H9 (cell line): Measurements from ENCODE around the gene EPB41. TPM values are rescaled to one million over a fixed set of nuclear protein-coding genes. Genes with fewer than 3 reads are reported as not detected.

ENCODE experiments used
- DNase-seq: peaks from one replicate; pipeline ENCODE4 v3.0.0-alpha.2; 2017
- H2AFZ ChIP-seq: one replicate; pipeline ENCODE4 v1.6.1; 2013; ENCODE audit warnings: mild to moderate bottlenecking, low read length, control low read depth, moderate library complexity
- H2AK5ac ChIP-seq: 2 replicates; pipeline ENCODE4 v1.6.1; 2013; ENCODE audit warnings: low read length, control low read depth, mixed read lengths; ENCODE audit not compliant: insufficient read length
- H2BK120ac ChIP-seq: one replicate; pipeline ENCODE4 v1.6.1; 2013; ENCODE audit warnings: low read depth, mild to moderate bottlenecking, low read length, control low read depth, inconsistent platforms; ENCODE audit not compliant: poor library complexity, severe bottlenecking
- H2BK12ac ChIP-seq: 2 replicates; pipeline ENCODE4 v1.6.1; 2013; ENCODE audit warnings: low read length, control low read depth, mixed read lengths, low read depth; ENCODE audit not compliant: insufficient read length
- H2BK15ac ChIP-seq: 2 replicates; pipeline ENCODE4 v1.6.1; 2013; ENCODE audit warnings: low read depth, low read length, control low read depth
- H2BK20ac ChIP-seq: one replicate; pipeline ENCODE4 v1.6.1; 2013; ENCODE audit warnings: low read depth, mild to moderate bottlenecking, low read length, control low read depth, inconsistent platforms; ENCODE audit not compliant: poor library complexity, severe bottlenecking
- H2BK5ac ChIP-seq: 2 replicates; pipeline ENCODE4 v1.6.1; 2013; ENCODE audit warnings: low read length, control low read depth, mixed read lengths; ENCODE audit not compliant: insufficient read length
- H3K14ac ChIP-seq: 2 replicates; pipeline ENCODE4 v1.6.1; 2013; ENCODE audit warnings: low read length, control low read depth; ENCODE audit not compliant: insufficient read depth
- H3K18ac ChIP-seq: 2 replicates; pipeline ENCODE4 v1.6.1; 2013; ENCODE audit warnings: low read depth, mild to moderate bottlenecking, mixed read lengths, low read length, control low read depth; ENCODE audit not compliant: insufficient read length
- H3K23ac ChIP-seq: 2 replicates; pipeline ENCODE4 v1.6.1; 2013; ENCODE audit warnings: low read length, control low read depth, mixed read lengths, low read depth; ENCODE audit not compliant: insufficient read length
- H3K23me2 ChIP-seq: 2 replicates; pipeline ENCODE4 v1.6.1; 2013; ENCODE audit warnings: low read depth, mild to moderate bottlenecking, mixed read lengths, low read length, control low read depth; ENCODE audit not compliant: insufficient read length, poor library complexity, severe bottlenecking
- H3K27ac ChIP-seq: 2 replicates; pipeline ENCODE4 v1.5.1; 2013; ENCODE audit warnings: low read length, control low read depth, mixed read lengths, low read depth; ENCODE audit not compliant: insufficient read length
- H3K27me3 ChIP-seq: 2 replicates; pipeline ENCODE4 v1.6.1; 2013; ENCODE audit warnings: low read length, control low read depth, inconsistent platforms; ENCODE audit not compliant: insufficient read depth
- H3K4ac ChIP-seq: 2 replicates; pipeline ENCODE4 v1.6.1; 2013; ENCODE audit warnings: low read depth, mild to moderate bottlenecking, control low read depth, inconsistent platforms, low read length, moderate library complexity
- H3K4me1 ChIP-seq: 2 replicates; pipeline ENCODE4 v1.6.1; 2013; ENCODE audit warnings: low read length, control low read depth, inconsistent platforms; ENCODE audit not compliant: insufficient read depth
- H3K4me2 ChIP-seq: 2 replicates; pipeline ENCODE4 v1.6.1; 2013; ENCODE audit warnings: low read length, control low read depth, mixed read lengths; ENCODE audit not compliant: insufficient read length, insufficient read depth
- H3K56ac ChIP-seq: 2 replicates; pipeline ENCODE4 v1.6.1; 2013; ENCODE audit warnings: low read depth, mild to moderate bottlenecking, mixed read lengths, low read length, control low read depth; ENCODE audit not compliant: insufficient read length
- H3K79me1 ChIP-seq: 2 replicates; pipeline ENCODE4 v1.6.1; 2013; ENCODE audit warnings: low read depth, mild to moderate bottlenecking, moderate library complexity, low read length, control low read depth, inconsistent platforms; ENCODE audit not compliant: insufficient read depth, poor library complexity, severe bottlenecking
- H3K79me2 ChIP-seq: 2 replicates; pipeline ENCODE4 v1.6.1; 2013; ENCODE audit warnings: low read length, control low read depth, inconsistent platforms; ENCODE audit not compliant: insufficient read depth
- H3K9ac ChIP-seq: 2 replicates; pipeline ENCODE4 v1.6.1; 2013; ENCODE audit warnings: low read length, control low read depth, mixed read lengths; ENCODE audit not compliant: insufficient read length; ENCODE audit errors: extremely low read depth
- H3K9me3 ChIP-seq: one replicate; pipeline ENCODE4 v1.6.1; 2013; ENCODE audit warnings: low read depth, low read length, inconsistent platforms; ENCODE audit not compliant: control insufficient read depth
- H3T11ph ChIP-seq: one replicate; pipeline ENCODE4 v1.6.1; 2013; ENCODE audit warnings: mild to moderate bottlenecking, low read length, control low read depth, inconsistent platforms
- H4K20me1 ChIP-seq: one replicate; pipeline ENCODE4 v1.6.1; 2013; ENCODE audit not compliant: control insufficient read depth, insufficient read length, insufficient read depth
- H4K5ac ChIP-seq: 2 replicates; pipeline ENCODE4 v1.6.1; 2013; ENCODE audit warnings: low read depth, mild to moderate bottlenecking, mixed read lengths, low read length, control low read depth; ENCODE audit not compliant: insufficient read length
- H4K8ac ChIP-seq: replicated peaks from 2 replicates; pipeline ENCODE4 v1.6.1; 2013; ENCODE audit warnings: low read length, control low read depth, mixed read lengths, low read depth; ENCODE audit not compliant: insufficient read length
- H4K91ac ChIP-seq: 2 replicates; pipeline ENCODE4 v1.6.1; 2013; ENCODE audit warnings: low read depth, mild to moderate bottlenecking, moderate library complexity, mixed read lengths, low read length, control low read depth; ENCODE audit not compliant: insufficient read length
- H3K27ac Mint-ChIP-seq, 3 experiments: 2 replicates in 2 of 3; 3 replicates in 1 of 3; pipeline ENCODE4 v1.8.0; 2020 to 2021; ENCODE audit warnings: mixed read lengths in 3 of 3, mild to moderate bottlenecking in 1 of 3, moderate library complexity in 1 of 3
- H3K27me3 Mint-ChIP-seq: 2 replicates; pipeline ENCODE4 v1.8.0; 2021; ENCODE audit warnings: low read depth, mild to moderate bottlenecking, moderate library complexity, mixed read lengths
- H3K36me3 Mint-ChIP-seq, 3 experiments: 2 replicates in 2 of 3; 3 replicates in 1 of 3; pipeline ENCODE4 v1.8.0; 2020 to 2021; ENCODE audit warnings: low read depth in 3 of 3, mixed read lengths in 3 of 3; ENCODE audit not compliant: insufficient read depth in 1 of 3
- H3K4me1 Mint-ChIP-seq, 2 experiments: 2 replicates each; pipeline ENCODE4 v1.8.0; 2020; ENCODE audit warnings: mixed read lengths in 2 of 2
- H3K4me3 Mint-ChIP-seq, 2 experiments: 2 replicates in 1 of 2; 3 replicates in 1 of 2; pipeline ENCODE4 v1.8.0; 2020 to 2021; ENCODE audit warnings: mild to moderate bottlenecking in 2 of 2, mixed read lengths in 2 of 2, moderate library complexity in 1 of 2
- H3K9me3 Mint-ChIP-seq, 2 experiments: 2 replicates in 1 of 2; 3 replicates in 1 of 2; pipeline ENCODE4 v1.8.0; 2020; ENCODE audit warnings: mild to moderate bottlenecking in 2 of 2, mixed read lengths in 2 of 2, moderate library complexity in 1 of 2
- WGBS: extraction: QIAGEN DNeasy Blood & Tissue Kit; methylation state at CpG from one replicate; pipeline ENCODE4 v1.1.7; 2013; ENCODE audit warnings: missing lambda C conversion rate, low lambda C conversion rate, mixed read lengths; ENCODE audit not compliant: insufficient read length; ENCODE audit errors: extremely low coverage; 5-methylcytosine and 5-hydroxymethylcytosine counted together
- total RNA-seq: library from RNA; stranded (reverse); gene quantifications from 2 replicates; pipeline ENCODE4 v1.2.1, GENCODE V29; 2021
- TF ChIP-seq, protein P1 (sequence below): fragments of 200-600 bp; sonication (generic); conservative IDR thresholded peaks from 3 replicates; pipeline ENCODE4 v1.8.0; 2021; ENCODE audit warnings: antibody characterized with exemption, mild to moderate bottlenecking

EPB41 gene
- total RNA-seq, 1 experiment from 2014 or later, result 75.4 TPM

DNA sequence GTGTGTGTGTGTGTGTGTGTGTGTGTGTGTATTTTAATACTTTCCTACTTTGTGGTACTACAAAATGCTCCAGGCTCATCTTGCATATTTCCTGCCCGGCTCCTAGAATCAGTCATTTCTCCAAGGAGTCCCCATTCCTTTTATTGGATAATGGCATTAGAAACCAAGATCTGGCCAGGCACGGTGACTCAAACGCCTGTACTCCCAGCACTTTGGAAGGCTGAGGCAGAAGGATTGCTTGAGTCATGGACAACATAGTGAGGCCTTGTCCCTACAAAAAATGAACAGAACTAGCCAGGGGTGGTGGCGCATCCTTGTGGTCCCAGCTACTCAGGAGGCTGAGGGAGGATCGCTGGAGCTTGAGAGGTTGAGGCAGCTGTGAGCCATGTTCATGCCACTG is 20.3 kb downstream of the EPB41 start:
- Histone ChIP-seq H3K79me1 (peaks cover 7% of the 10 kb centered on the region), H3K23ac (no peak overlapping the region), H3K4me1 (no peaks in the 10 kb centered on the region), H3K18ac (no peak overlapping the region), H2BK20ac (no peak overlapping the region), H3K4me2 (no peak overlapping the region), H3K4ac (no peak overlapping the region), H3K23me2 (no peaks in the 10 kb centered on the region), H4K91ac (no peak overlapping the region), H4K20me1 (no peaks in the 10 kb centered on the region), H4K5ac (no peak overlapping the region), H3K56ac (no peak overlapping the region), H3K27ac (no peak overlapping the region), H3K79me2 (no peaks in the 10 kb centered on the region; the same call in 1 of the 2 replicates), H2BK15ac (no peak overlapping the region), H2AK5ac (no peak overlapping the region), H2BK12ac (no peak overlapping the region), H2BK5ac (no peak overlapping the region), H4K8ac (no peak overlapping the region), H2BK120ac (no peak overlapping the region), H3K14ac (no peak overlapping the region), H3K27me3 (no peaks in the 10 kb centered on the region), H3T11ph (no peak overlapping the region), H2AFZ (no peak overlapping the region), H3K9ac (no peak overlapping the region), H3K9me3 (no peaks in the 10 kb centered on the region)
- no peaks in the 10 kb centered on the region for H3K36me3 Mint-ChIP-seq
- no peak overlapping the region for H3K4me3 Mint-ChIP-seq
- WGBS, result no CpG with 5 or more reads among the region's 5 CpGs
- TF ChIP-seq, protein P1, sequence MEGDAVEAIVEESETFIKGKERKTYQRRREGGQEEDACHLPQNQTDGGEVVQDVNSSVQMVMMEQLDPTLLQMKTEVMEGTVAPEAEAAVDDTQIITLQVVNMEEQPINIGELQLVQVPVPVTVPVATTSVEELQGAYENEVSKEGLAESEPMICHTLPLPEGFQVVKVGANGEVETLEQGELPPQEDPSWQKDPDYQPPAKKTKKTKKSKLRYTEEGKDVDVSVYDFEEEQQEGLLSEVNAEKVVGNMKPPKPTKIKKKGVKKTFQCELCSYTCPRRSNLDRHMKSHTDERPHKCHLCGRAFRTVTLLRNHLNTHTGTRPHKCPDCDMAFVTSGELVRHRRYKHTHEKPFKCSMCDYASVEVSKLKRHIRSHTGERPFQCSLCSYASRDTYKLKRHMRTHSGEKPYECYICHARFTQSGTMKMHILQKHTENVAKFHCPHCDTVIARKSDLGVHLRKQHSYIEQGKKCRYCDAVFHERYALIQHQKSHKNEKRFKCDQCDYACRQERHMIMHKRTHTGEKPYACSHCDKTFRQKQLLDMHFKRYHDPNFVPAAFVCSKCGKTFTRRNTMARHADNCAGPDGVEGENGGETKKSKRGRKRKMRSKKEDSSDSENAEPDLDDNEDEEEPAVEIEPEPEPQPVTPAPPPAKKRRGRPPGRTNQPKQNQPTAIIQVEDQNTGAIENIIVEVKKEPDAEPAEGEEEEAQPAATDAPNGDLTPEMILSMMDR, result no peak
- H3K27me3 Mint-ChIP-seq, result no peaks in the 10 kb centered on the region
- H3K4me1 Mint-ChIP-seq, result peaks cover 0 to 3% of the 10 kb centered on the region in 2 experiments; a peak in 2 of 4 replicates
- DNase-seq, result no peak
- H3K27ac Mint-ChIP-seq, result peak overlapping the region in 1 of 3 experiments; percentile 77; a peak in 2 of 7 replicates
- no peaks in the 10 kb centered on the region for H3K9me3 Mint-ChIP-seq
